ENCODE measurements around the gene DSCAM.

Gene DSCAM

GRCh38 chr21:40847951-40848350, 993 bp upstream of the DSCAM start:
- H3K27me3 Mint-ChIP-seq: peaks cover 27% of the 10 kb centered on the region
- no peak overlapping the region for H3K4me3 Mint-ChIP-seq
- H3K9me3 Mint-ChIP-seq (ENCODE audit: low read depth): no peaks in the 10 kb centered on the region
- H3K4me1 Mint-ChIP-seq (ENCODE audit: low read depth): peaks cover 2% of the 10 kb centered on the region
- H3K27ac Mint-ChIP-seq: no peak overlapping the region
- no peaks in the 10 kb centered on the region for H3K36me3 Mint-ChIP-seq

DNA sequence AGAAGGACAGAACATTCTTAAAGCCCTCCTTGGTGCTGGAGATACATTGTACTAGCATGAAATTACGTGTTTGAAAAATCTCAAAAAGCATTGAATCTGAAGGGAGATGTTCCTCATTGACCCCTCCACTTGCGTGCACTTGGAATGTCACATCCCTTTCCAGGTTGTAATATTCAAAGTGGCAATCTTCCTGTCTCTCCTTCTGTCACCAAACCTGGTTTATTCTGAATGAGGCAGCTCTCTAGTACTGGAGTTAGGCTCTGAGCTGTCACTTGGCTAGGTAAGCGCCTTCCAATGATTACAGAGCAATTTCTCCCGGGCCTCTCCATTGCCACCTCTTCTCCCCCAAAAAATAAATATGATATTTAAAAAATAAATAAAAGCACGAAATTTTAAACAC, 855 bp downstream of the DSCAM start:
- H3K36me3 Mint-ChIP-seq: no peaks in the 10 kb centered on the region
- H3K4me3 Mint-ChIP-seq: no peak overlapping the region
- no peak overlapping the region for H3K27ac Mint-ChIP-seq
- H3K4me1 Mint-ChIP-seq (ENCODE audit: low read depth): peaks cover 2% of the 10 kb centered on the region
- H3K27me3 Mint-ChIP-seq: peaks cover 39% of the 10 kb centered on the region
- no peaks in the 10 kb centered on the region for H3K9me3 Mint-ChIP-seq (ENCODE audit: low read depth)

- Mint-ChIP-seq H3K27ac (no peak overlapping the region), H3K36me3 (no peaks in the 10 kb centered on the region), H3K4me3 (no peak overlapping the region), H3K9me3 (ENCODE audit: low read depth) (no peaks in the 10 kb centered on the region), H3K4me1 (ENCODE audit: low read depth) (peaks cover 2% of the 10 kb centered on the region), H3K27me3 (peaks cover 43% of the 10 kb centered on the region)
Measured at GRCh38 chr21:40845441-40845995, 1.4 kb downstream of the DSCAM start.

DNA sequence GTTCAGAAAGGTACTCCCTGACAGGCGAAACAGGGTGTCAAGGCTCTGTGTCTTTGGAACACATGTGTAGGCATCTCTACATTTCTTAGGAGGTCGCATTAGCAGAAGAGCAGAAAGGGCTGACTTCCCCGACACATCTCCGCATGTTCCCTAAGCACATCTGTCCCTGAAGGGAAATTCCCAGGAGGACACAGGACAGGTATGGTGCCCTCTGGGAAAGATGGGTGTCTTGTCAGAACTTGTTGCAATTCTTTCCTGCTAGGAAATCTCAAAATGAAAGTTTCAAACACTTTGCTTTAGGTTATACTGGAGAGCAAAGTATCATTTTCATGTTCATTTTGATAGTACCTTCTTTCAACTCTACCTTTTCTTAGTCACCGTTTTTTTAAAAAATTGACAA, 2.0 kb downstream of the DSCAM start:
- H3K27me3 Mint-ChIP-seq: peaks cover 48% of the 10 kb centered on the region

GRCh38 chr21:40842197-40842552, 4.8 kb downstream of the DSCAM start:
- H3K4me3 Mint-ChIP-seq: no peak overlapping the region
- peaks cover 41% of the 10 kb centered on the region for H3K27me3 Mint-ChIP-seq

More for the DNA sequence above, 2.0 kb downstream of the DSCAM start:
- Mint-ChIP-seq H3K27ac (no peak overlapping the region), H3K4me1 (ENCODE audit: low read depth) (peaks cover 2% of the 10 kb centered on the region), H3K4me3 (no peak overlapping the region), H3K9me3 (ENCODE audit: low read depth) (no peaks in the 10 kb centered on the region), H3K36me3 (no peaks in the 10 kb centered on the region)

DNA sequence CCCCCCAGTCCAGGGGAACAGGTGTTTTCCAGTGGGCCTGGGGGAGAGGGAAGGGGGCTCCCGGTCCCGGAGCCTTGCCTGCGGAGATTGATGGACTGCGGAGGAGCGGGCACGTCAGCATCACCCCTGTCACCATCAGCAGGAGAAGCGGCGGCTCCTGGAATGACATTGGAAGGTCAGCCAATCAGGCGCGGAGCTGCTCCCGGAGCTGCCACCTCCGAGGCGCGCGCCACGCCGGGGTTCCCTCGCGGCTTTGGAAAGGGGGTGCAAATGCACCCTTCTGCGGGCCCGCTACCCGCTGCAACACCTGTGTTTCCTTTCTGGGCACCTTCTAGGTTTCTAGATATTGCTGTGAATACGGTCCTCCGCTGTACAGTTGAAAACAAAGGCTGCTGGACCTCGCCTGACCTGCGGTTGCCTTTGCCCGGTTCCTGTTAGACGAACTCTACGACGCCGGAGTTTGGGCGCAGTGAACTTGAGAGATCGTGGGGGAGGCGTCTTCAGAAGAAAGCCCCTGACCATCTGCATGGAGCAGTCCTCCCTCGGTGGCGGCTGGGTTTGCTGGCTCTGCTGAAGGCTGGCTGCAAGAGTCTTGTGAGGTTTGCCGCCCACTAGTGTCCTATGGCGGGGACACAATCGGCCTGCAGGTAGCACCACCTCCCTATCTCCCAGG, 5.3 kb downstream of the DSCAM start:
- no peak overlapping the region for H3K27ac Mint-ChIP-seq
- no peaks in the 10 kb centered on the region for H3K36me3 Mint-ChIP-seq
- no peak overlapping the region for H3K4me3 Mint-ChIP-seq
- H3K4me1 Mint-ChIP-seq (ENCODE audit: low read depth): no peaks in the 10 kb centered on the region
- H3K9me3 Mint-ChIP-seq (ENCODE audit: low read depth): no peaks in the 10 kb centered on the region
- peaks cover 41% of the 10 kb centered on the region for H3K27me3 Mint-ChIP-seq

More at GRCh38 chr21:40842197-40842552, 4.8 kb downstream of the DSCAM start:
- Mint-ChIP-seq H3K9me3 (ENCODE audit: low read depth) (no peaks in the 10 kb centered on the region), H3K27ac (no peak overlapping the region), H3K36me3 (no peaks in the 10 kb centered on the region), H3K4me1 (ENCODE audit: low read depth) (no peaks in the 10 kb centered on the region)

DNA sequence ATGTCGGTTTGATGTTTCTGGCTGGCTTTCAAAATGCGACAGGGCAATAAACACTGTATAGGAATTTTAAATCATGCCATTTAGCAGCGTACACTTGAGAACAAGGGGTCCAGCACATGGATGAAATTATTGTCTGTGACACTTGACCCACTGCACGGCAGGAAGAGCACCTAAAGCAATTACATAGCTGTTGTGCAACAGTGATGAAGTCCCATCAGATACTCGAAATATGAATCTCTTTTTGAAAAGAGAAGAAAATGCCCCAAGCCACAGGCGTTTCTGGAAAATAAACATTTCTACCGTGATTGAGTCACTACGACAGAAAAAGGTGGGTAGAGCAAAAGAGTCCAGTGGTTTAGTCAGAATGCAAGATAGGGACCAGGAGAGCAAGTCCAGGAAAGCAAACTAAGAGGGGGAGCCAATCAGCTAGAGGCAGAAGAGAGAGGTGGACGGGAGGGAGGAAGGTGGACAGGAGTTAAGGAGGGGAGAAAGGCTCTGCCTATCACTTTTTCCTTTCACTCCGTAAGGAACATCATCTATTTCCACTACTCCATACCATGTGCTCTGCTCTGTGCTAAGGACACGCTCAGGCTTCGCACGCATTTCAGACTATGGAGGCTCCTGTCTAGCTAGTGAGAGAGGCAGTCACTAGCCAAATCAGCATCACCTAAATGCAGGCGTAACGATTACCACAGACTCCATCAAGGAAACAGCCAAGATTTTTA, 6.4 kb downstream of the DSCAM start:
- Mint-ChIP-seq H3K27me3 (peaks cover 42% of the 10 kb centered on the region), H3K4me1 (ENCODE audit: low read depth) (no peaks in the 10 kb centered on the region)

GRCh38 chr21:40839521-40839920, 7.4 kb downstream of the DSCAM start:
- Mint-ChIP-seq H3K36me3 (no peaks in the 10 kb centered on the region), H3K4me1 (ENCODE audit: low read depth) (no peaks in the 10 kb centered on the region), H3K9me3 (ENCODE audit: low read depth) (no peaks in the 10 kb centered on the region), H3K27ac (no peak overlapping the region), H3K27me3 (peaks cover 34% of the 10 kb centered on the region), H3K4me3 (no peak overlapping the region)

More for the DNA sequence above, 6.4 kb downstream of the DSCAM start:
- no peak overlapping the region for H3K4me3 Mint-ChIP-seq
- H3K36me3 Mint-ChIP-seq: no peaks in the 10 kb centered on the region
- H3K27ac Mint-ChIP-seq: no peak overlapping the region
- no peaks in the 10 kb centered on the region for H3K9me3 Mint-ChIP-seq (ENCODE audit: low read depth)

GRCh38 chr21:40837456-40837855, 9.5 kb downstream of the DSCAM start:
- H3K4me3 Mint-ChIP-seq: no peak overlapping the region
- H3K27me3 Mint-ChIP-seq: peaks cover 30% of the 10 kb centered on the region
- no peaks in the 10 kb centered on the region for H3K9me3 Mint-ChIP-seq (ENCODE audit: low read depth)
- no peaks in the 10 kb centered on the region for H3K36me3 Mint-ChIP-seq
- H3K4me1 Mint-ChIP-seq (ENCODE audit: low read depth): no peaks in the 10 kb centered on the region
- no peak overlapping the region for H3K27ac Mint-ChIP-seq

GRCh38 chr21:40835184-40835694, 11.7 kb downstream of the DSCAM start:
- H3K9me3 Mint-ChIP-seq (ENCODE audit: low read depth): no peaks in the 10 kb centered on the region
- no peaks in the 10 kb centered on the region for H3K4me1 Mint-ChIP-seq (ENCODE audit: low read depth)
- H3K27ac Mint-ChIP-seq: no peak overlapping the region
- H3K36me3 Mint-ChIP-seq: no peaks in the 10 kb centered on the region
- H3K4me3 Mint-ChIP-seq: no peak overlapping the region
- peaks cover 14% of the 10 kb centered on the region for H3K27me3 Mint-ChIP-seq

GRCh38 chr21:40833184-40833583, 13.8 kb downstream of the DSCAM start:
- H3K36me3 Mint-ChIP-seq: no peaks in the 10 kb centered on the region
- H3K4me1 Mint-ChIP-seq (ENCODE audit: low read depth): no peaks in the 10 kb centered on the region
- no peaks in the 10 kb centered on the region for H3K9me3 Mint-ChIP-seq (ENCODE audit: low read depth)
- H3K27ac Mint-ChIP-seq: no peak overlapping the region
- peaks cover 9% of the 10 kb centered on the region for H3K27me3 Mint-ChIP-seq
- no peak overlapping the region for H3K4me3 Mint-ChIP-seq

DNA sequence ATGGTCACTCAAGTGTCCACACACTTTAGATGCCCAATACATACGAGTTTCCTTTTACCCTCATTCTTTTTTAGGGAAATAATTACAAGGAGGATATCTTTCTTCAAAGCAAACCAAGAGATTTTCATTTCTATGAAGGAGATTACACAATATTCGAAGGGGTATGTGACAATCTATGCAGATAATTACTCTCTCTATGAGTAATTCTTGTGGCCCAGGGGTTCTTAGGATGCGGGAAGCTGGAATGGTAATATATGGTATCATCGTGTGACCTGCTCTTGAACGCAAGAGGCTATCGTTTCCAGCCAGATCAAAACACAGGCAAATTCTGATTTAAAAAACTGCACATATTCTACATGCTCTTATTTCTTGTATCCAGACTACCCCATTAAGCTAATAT, 14.6 kb downstream of the DSCAM start:
- Mint-ChIP-seq H3K9me3 (ENCODE audit: low read depth) (no peaks in the 10 kb centered on the region), H3K4me1 (ENCODE audit: low read depth) (no peaks in the 10 kb centered on the region), H3K36me3 (no peaks in the 10 kb centered on the region), H3K4me3 (no peak overlapping the region), H3K27ac (no peak overlapping the region), H3K27me3 (peaks cover 9% of the 10 kb centered on the region)

- H3K9me3 Mint-ChIP-seq (ENCODE audit: low read depth): no peaks in the 10 kb centered on the region
- H3K4me3 Mint-ChIP-seq: no peak overlapping the region
- H3K4me1 Mint-ChIP-seq (ENCODE audit: low read depth): no peaks in the 10 kb centered on the region
- peaks cover 7% of the 10 kb centered on the region for H3K27me3 Mint-ChIP-seq
- no peak overlapping the region for H3K27ac Mint-ChIP-seq
- H3K36me3 Mint-ChIP-seq: no peaks in the 10 kb centered on the region
Measured at GRCh38 chr21:40830836-40831235, 16.1 kb downstream of the DSCAM start.

- H3K36me3 Mint-ChIP-seq: no peaks in the 10 kb centered on the region
- H3K4me3 Mint-ChIP-seq: no peak overlapping the region
- no peaks in the 10 kb centered on the region for H3K9me3 Mint-ChIP-seq (ENCODE audit: low read depth)
- H3K27ac Mint-ChIP-seq: no peak overlapping the region
- peaks cover 7% of the 10 kb centered on the region for H3K27me3 Mint-ChIP-seq
- H3K4me1 Mint-ChIP-seq (ENCODE audit: low read depth): no peaks in the 10 kb centered on the region
Measured at GRCh38 chr21:40829791-40830190, 17.2 kb downstream of the DSCAM start.

- Mint-ChIP-seq H3K9me3 (ENCODE audit: low read depth) (no peaks in the 10 kb centered on the region), H3K27ac (no peak overlapping the region), H3K36me3 (no peaks in the 10 kb centered on the region), H3K4me3 (no peak overlapping the region), H3K27me3 (peaks cover 7% of the 10 kb centered on the region), H3K4me1 (ENCODE audit: low read depth) (no peaks in the 10 kb centered on the region)
Measured at GRCh38 chr21:40829308-40829707, 17.6 kb downstream of the DSCAM start.

Data from activated naive CD8-positive, alpha-beta T cell (primary cell).